Amniotic stem cell (primary cell): ENCODE results near the gene PRKRIP1.
A peak's percentile ranks its signal among the peaks of the same experiment; 100 is the strongest.
"Not testable (repeated sequence)": the region's sequence is repeated elsewhere in the genome, so short reads cannot be mapped to it uniquely, and the experiment has no call there.

Source experiments
- DNase-seq: peaks from one replicate; lab custom pipeline; 2025; lab: John Stamatoyannopoulos, UW

PRKRIP1 gene

GRCh38 chr7:102431617-102432298 lies 35.6 kb downstream of the PRKRIP1 start:
- DNase-seq: no peak

GRCh38 chr7:102432442-102433218 lies 36.5 kb downstream of the PRKRIP1 start:
- no peak for DNase-seq

- DNase-seq: peak; percentile 30
Observed at GRCh38 chr7:102433219-102434038, 37.3 kb downstream of the PRKRIP1 start, which contains the start of gene ORAI2. TSS of gene ORAI2 (plus strand) at chr7:102433575. CDS start at chr7:102438957, 5,382 bp downstream.

DNA sequence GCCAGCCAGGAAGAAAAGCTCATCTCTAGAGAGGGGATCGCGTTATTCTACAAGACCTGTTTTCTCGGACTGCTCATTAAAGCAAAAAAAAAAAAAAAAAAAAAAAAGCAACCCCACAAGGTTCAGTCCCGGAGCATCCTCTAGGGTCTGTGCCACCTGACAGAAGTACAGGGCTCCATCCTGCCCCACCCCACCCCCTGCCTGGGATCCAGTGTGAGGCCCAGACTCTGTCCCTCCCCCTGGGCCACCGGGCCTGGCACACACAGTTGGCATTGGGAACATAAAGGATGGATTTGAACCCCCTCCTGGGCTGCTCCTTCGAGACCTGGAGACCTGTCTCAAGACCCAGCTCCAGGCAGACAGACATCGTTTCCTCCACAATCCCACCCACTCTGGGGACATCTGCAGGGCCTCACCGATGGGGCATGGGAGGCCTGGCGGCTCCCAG lies 37.9 kb downstream of the PRKRIP1 start:
- DNase-seq: no peak

- DNase-seq: no peak
Observed at GRCh38 chr7:102436118-102436517, 40.0 kb downstream of the PRKRIP1 start.

DNA sequence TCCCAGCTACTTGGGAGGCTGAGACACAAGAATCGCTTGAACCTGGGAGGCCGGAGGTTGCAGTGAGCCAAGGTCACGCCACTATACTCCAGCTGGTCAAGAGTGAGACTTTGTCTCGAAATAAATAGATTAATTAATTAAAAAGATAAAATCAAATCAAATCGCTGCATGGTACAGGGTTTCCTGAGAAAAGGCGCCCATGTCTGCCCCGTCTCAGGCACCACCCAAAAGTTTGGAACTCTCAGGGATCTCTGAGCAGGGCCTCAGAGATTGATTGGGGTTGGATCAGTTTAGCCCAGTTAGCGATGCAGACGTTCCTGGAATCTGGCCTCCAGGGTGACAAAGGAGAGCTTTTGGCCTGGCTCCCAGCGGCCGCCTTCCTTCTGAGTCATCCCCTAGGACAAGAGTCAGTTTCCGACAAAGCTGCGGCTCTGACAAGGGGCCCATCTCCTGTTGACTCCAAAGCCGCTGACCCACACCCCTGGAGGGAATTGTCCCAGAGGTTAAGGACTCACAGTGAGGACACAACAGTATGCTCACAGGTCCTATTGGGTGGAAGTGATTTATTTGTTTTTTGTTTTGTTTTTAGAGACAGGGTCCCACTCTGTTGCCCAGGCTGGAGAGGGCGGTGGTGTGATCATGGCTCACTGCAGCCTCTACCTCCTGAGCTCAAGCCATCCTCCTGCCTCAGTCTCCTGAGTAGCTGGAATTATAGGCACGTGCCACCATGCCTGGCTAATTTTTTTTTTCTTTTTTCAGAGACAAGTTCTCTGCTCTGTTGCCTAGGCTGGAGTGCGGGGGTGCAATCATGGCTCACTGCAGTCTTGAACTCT lies 44.0 kb downstream of the PRKRIP1 start:
- peak; percentile 70 for DNase-seq

GRCh38 chr7:102444961-102445673 lies 49.0 kb downstream of the PRKRIP1 start:
- DNase-seq: no peak

DNA sequence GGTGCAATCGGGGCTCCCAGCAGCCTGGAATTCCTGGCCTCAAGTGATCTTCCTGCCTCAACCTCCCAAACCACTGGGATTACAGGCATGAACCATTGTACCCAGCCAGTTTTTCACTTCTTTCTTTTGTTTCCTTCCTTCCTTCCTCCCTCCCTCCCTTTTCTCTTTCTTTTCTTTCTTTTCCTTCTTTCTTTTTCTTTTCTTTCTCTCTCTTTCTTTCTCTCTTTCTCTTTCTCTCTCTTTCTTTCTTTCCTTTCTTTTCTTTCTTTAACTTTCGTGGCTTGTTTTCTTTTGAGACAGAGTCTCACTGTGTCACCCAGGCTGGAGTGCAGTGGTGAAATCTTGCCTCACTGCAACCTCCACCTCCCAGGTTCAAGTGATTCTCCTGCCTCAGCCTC lies 49.5 kb downstream of the PRKRIP1 start:
- no peak for DNase-seq

DNA sequence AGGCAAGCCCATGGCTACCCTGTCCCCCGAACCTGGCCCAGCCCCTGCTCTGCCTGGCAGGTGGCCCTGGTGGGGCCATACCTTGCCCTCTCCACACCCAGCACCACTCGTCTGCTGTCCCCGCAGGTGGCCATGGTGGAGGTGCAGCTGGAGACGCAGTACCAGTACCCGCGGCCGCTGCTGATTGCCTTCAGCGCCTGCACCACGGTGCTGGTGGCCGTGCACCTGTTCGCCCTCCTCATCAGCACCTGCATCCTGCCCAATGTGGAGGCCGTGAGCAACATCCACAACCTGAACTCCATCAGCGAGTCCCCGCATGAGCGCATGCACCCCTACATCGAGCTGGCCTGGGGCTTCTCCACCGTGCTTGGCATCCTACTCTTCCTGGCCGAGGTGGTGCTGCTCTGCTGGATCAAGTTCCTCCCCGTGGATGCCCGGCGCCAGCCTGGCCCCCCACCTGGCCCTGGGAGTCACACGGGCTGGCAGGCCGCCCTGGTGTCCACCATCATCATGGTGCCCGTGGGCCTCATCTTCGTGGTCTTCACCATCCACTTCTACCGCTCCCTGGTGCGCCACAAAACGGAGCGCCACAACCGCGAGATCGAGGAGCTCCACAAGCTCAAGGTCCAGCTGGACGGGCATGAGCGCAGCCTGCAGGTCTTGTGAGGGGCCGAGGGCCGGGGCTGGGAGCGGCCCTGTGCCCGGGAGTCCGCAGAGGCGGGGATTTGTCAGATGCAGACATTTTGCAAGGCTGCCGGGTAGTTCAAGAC lies 50.4 kb downstream of the PRKRIP1 start:
- DNase-seq: no peak

- DNase-seq: no peak
Observed at GRCh38 chr7:102447311-102447710, 51.1 kb downstream of the PRKRIP1 start.

DNA sequence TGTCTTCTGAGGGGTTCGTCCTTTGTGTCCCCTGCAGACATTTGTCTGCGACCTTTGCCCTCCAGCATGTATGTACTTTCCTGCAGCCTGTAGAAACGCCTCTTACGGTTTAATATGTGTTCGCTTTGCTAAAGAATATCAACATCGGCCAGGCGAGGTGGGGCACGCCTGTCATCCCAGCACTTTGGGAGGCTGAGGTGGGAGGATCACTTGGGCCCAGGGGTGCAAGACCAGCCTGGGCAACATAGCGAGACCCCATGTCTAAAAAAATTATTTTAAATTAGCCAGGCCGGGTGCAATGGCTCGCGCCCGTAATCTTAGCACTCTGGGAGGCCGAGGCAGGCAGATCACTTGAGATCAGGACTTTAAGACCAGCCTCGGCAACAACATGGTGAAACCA lies 53.0 kb downstream of the PRKRIP1 start:
- no peak for DNase-seq

DNA sequence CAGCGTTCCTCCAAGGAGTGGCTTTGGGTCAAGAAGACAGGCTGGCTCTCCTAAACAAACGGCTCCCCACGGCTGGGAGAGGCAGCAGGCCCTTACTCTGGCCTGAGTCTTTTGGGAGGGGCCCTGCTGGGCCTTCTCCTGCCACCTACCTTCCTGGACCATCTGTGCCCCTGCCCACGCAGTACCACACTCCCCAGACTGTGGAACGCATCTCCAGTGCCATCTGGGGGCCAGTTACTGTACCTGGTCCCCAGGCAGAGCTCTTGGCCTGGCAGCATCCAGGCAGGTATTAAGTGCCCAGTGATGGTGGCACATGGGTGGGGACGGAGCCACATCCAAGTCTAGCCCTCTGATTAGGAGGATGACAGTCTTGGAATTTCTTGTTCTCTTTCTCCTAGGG lies 54.1 kb downstream of the PRKRIP1 start:
- no peak for DNase-seq

- no peak for DNase-seq
Observed at GRCh38 chr7:102451371-102452054, 55.4 kb downstream of the PRKRIP1 start.

DNA sequence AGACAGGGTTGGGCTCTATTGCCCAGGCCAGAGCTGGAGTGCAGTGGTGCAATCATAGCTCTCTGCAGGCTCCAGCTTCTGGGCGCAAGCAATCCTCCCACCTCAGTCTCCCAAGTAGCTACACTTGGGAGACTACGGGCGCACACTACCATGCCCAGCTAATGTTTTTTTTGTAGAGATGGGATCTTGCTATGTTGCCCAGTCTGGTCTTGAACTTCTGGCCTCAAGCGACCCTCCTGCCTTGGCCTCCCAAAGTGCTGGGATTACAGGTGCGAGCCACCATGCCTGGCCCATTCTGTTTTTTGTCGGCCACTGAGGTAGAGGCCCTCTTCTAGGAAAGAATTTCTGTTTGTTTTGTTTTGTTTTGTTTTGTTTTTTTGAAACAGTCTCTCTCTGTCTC lies 56.3 kb downstream of the PRKRIP1 start:
- no peak for DNase-seq

DNA sequence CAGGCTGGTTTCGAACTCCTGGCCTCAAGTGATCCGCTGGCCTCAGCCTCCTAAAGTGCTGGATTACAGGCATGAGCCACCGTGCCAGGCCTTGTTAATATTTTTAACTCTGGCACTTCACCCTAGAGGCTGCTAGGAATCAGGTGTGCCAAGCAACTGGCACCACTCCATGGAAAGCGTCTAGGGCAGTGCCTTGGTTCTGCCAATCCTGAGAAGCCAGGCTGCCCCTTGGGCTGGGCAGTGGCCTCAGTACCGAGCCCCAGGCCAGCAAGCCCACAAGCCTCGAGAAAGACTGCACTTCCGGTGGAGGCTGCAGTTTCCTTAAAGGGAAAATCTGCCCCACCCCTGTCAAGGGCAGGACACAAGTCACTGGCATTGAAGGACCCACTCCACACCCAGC lies 57.2 kb downstream of the PRKRIP1 start:
- no peak for DNase-seq

GRCh38 chr7:102454468-102454867 lies 58.3 kb downstream of the PRKRIP1 start:
- DNase-seq: no peak

DNA sequence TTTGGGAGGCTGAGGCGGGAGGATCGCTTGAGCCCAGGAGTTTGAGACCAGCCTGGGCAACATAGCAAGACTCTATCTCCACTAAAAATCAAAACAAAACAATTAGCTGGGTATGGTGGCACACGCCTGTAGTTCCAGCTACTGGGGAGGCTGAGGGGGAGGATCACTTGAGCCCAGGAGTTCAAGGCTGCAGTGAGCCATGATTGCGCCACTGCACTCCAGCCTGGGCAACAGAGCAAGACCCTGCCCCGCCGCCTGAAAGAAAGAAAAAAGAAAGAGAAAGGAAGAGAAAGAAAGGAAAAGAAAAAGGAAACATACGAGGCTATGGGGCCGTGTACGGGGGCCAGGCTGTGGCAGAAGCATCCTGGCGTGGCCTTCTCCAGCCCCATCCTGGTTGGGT lies 58.8 kb downstream of the PRKRIP1 start:
- not testable (repeated sequence) for DNase-seq

DNA sequence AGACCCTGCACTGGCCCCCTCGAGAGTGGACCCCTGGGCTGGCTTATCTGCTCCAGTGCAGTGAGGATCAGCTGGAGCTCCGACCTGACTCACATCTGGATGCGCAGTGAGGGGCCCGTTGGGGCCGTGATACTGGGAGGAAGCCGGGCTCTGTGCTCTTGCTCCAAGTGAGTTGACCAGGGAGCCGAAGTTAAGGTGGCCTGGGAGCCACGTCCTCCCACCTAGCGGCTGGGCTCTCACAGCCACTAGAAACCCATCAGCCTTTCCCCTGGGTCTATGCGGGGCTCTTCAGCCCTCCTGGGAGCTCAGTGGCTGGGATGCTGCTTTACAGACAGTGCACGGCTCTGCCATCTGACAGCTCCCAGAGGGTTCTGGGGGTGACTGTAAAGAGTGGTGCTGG lies 59.4 kb downstream of the PRKRIP1 start:
- DNase-seq: no peak

DNA sequence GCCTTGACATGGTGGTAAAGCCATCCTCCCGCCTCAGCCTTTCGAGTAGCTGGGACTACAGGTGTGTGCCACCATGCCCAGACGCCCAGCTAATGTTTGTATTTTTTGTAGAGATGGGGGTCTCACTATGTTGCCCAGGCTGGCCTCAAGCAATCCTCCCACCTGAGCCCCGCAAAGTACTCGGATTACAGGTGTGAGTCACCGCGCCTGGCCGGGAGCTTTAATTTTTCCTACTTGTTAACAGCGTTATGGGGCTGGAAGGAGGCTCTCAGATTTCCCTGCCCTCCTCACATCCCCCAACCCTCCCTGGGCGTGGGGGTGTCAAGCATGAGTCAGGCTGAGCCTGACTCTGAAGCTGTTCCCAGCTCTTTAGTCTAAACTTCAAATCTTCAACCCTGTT lies 60.2 kb downstream of the PRKRIP1 start:
- no peak for DNase-seq
